HepG2 (cell line): ENCODE data around the gene ATP2B2. TPM values are rescaled to one million over a fixed set of nuclear protein-coding genes. Genes with fewer than 3 reads are reported as not detected.

ENCODE experiments used
- ARNT2 ChIP-seq: sonication (generic); formaldehyde crosslinking; IDR thresholded peaks from 2 replicates; pipeline ENCODE4 v1.8.0; 2022; ENCODE audit warnings: mild to moderate bottlenecking, low read depth, missing genetic modification reagents, moderate library complexity
- ETV6 ChIP-seq: sonication (generic); formaldehyde crosslinking; conservative IDR thresholded peaks from 2 replicates; pipeline ENCODE4 v1.4.0; 2020; ENCODE audit warnings: missing genetic modification reagents
- KLF16 ChIP-seq, 2 experiments: sonication (generic) in 1 of 2; formaldehyde crosslinking in 1 of 2; IDR thresholded peaks; 2 replicates each; pipeline versions ENCODE4 v1.6.1 to v1.8.0; 2016 to 2023; ENCODE audit warnings: missing genetic modification reagents in 2 of 2, missing compliant biosample characterization in 1 of 2
- MBD4 ChIP-seq: IDR thresholded peaks from 2 replicates; pipeline ENCODE4 v1.6.1; 2012; ENCODE audit warnings: low read length, inconsistent platforms, borderline replicate concordance
- MIER2 ChIP-seq: IDR thresholded peaks from 2 replicates; pipeline ENCODE4 v1.6.1; 2016; ENCODE audit warnings: missing biosample characterization, missing genetic modification reagents
- NFKBIZ ChIP-seq: IDR thresholded peaks from 2 replicates; pipeline ENCODE4 v1.6.1; 2018; ENCODE audit warnings: missing genetic modification reagents, missing compliant biosample characterization
- PHF20 ChIP-seq: sonication (generic); formaldehyde crosslinking; IDR thresholded peaks from 2 replicates; pipeline ENCODE4 v1.5.0; 2020; ENCODE audit warnings: mild to moderate bottlenecking, missing genetic modification reagents
- SAFB2 ChIP-seq: sonication (generic); formaldehyde crosslinking; IDR thresholded peaks from 2 replicates; pipeline ENCODE4 v1.5.1; 2020; ENCODE audit warnings: missing genetic modification reagents, low read depth, mild to moderate bottlenecking, borderline replicate concordance
- SYNCRIP ChIP-seq: fragments of 200-400 bp; formaldehyde crosslinking; IDR thresholded peaks from 2 replicates; pipeline ENCODE4 v1.6.1; 2018; ENCODE audit warnings: mild to moderate bottlenecking, low read depth, low read length; ENCODE audit not compliant: insufficient read depth
- THAP8 ChIP-seq: sonication (generic); formaldehyde crosslinking; IDR thresholded peaks from 2 replicates; pipeline ENCODE4 v1.5.1; 2020; ENCODE audit warnings: missing genetic modification reagents, mild to moderate bottlenecking, borderline replicate concordance
- TMF1 ChIP-seq: sonication (generic); formaldehyde crosslinking; IDR thresholded peaks from 2 replicates; pipeline ENCODE4 v1.8.1; 2022; ENCODE audit warnings: low read depth, missing genetic modification reagents
- XBP1 ChIP-seq: sonication (generic); formaldehyde crosslinking; IDR thresholded peaks from 2 replicates; pipeline ENCODE4 v1.5.0; 2020; ENCODE audit warnings: missing genetic modification reagents
- ZBTB20 ChIP-seq: sonication (generic); formaldehyde crosslinking; IDR thresholded peaks from 2 replicates; pipeline ENCODE4 v1.8.1; 2023; ENCODE audit warnings: missing genetic modification reagents, low read depth, mild to moderate bottlenecking, borderline replicate concordance
- ZEB1 ChIP-seq: IDR thresholded peaks from 2 replicates; pipeline ENCODE4 v1.6.1; 2012; ENCODE audit warnings: mild to moderate bottlenecking, low read depth, inconsistent platforms; ENCODE audit not compliant: insufficient replicate concordance
- ZFP91 ChIP-seq: sonication (generic); formaldehyde crosslinking; IDR thresholded peaks from 2 replicates; pipeline ENCODE4 v1.9.0; 2022; ENCODE audit warnings: missing genetic modification reagents, mild to moderate bottlenecking, borderline replicate concordance
- ZNF280B ChIP-seq: sonication (generic); formaldehyde crosslinking; IDR thresholded peaks from 2 replicates; pipeline ENCODE4 v1.5.0; 2020; ENCODE audit warnings: missing genetic modification reagents, mild to moderate bottlenecking, borderline replicate concordance
- ZNF280D ChIP-seq: sonication (generic); formaldehyde crosslinking; IDR thresholded peaks from 2 replicates; pipeline ENCODE4 v1.5.1; 2020; ENCODE audit warnings: mild to moderate bottlenecking, missing genetic modification reagents
- ZNF30 ChIP-seq: sonication (generic); formaldehyde crosslinking; IDR thresholded peaks from 2 replicates; pipeline ENCODE4 v1.5.0; 2020; ENCODE audit warnings: mild to moderate bottlenecking, missing genetic modification reagents
- ZNF468 ChIP-seq: sonication (generic); formaldehyde crosslinking; IDR thresholded peaks from 2 replicates; pipeline ENCODE4 v1.8.0; 2022; ENCODE audit warnings: mild to moderate bottlenecking, moderate library complexity, missing genetic modification reagents
- ZNF510 ChIP-seq: sonication (generic); formaldehyde crosslinking; IDR thresholded peaks from 2 replicates; pipeline ENCODE4 v1.4.0; 2020; ENCODE audit warnings: low read depth, mild to moderate bottlenecking, missing genetic modification reagents
- ZNF562 ChIP-seq: sonication (generic); formaldehyde crosslinking; IDR thresholded peaks from 2 replicates; pipeline ENCODE4 v1.8.0; 2022; ENCODE audit warnings: missing genetic modification reagents, borderline replicate concordance
- ZNF570 ChIP-seq: sonication (generic); formaldehyde crosslinking; IDR thresholded peaks from 2 replicates; pipeline ENCODE4 v1.4.0; 2020; ENCODE audit warnings: mild to moderate bottlenecking, missing genetic modification reagents, borderline replicate concordance
- ZNF772 ChIP-seq: sonication (generic); formaldehyde crosslinking; IDR thresholded peaks from 2 replicates; pipeline ENCODE4 v1.5.0; 2020; ENCODE audit warnings: mild to moderate bottlenecking, missing genetic modification reagents
- polyA plus RNA-seq, 8 experiments: library from polyadenylated mRNA; depleted of rRNA in 3 of 8; stranded (reverse) in 7 of 8; unstranded in 1 of 8; fragments of >200 nt; fragmentation: Illumina TruSeq in 4 of 8; extraction: Trizol in 4 of 8; gene quantifications; 2 replicates each; pipeline versions ENCODE4 v1.2.1 to v1.2.3, GENCODE V29; 2011 to 2016; ENCODE audit warnings: low read depth in 4 of 8, missing spikeins in 1 of 8, mixed read lengths in 1 of 8; ENCODE audit not compliant: insufficient read depth in 1 of 8
- total RNA-seq, 5 experiments: library from RNA; depleted of rRNA; stranded (reverse); fragments of >200 nt; fragmentation: Illumina TruSeq; extraction: Trizol; gene quantifications; 2 replicates each; pipeline ENCODE4 v1.2.3, GENCODE V29; 2016; ENCODE audit warnings: low read depth in 1 of 5

The ATP2B2 gene
- total and polyA plus RNA-seq, 2 of the 13 experiments (the other 11 are each of a cell fraction or from before 2014, with no cell fraction given) = 1.5 to 2.3 TPM

GRCh38 chr3:10495003-10495402 lies 10.4 kb downstream of the ATP2B2 start (continued):
- TF ChIP-seq ZNF510 (no peak), ZFP91 (CRISPR knock-in tag) (no peak), THAP8 (CRISPR knock-in tag) (no peak), SYNCRIP (no peak), TMF1 (CRISPR knock-in tag) (no peak), ZNF280D (CRISPR knock-in tag) (0 out of 2 replicates have a peak, but pooled peaks have one; percentile 46), KLF16 (CRISPR knock-in tag; IDR thresholded peaks at IDR 0.05) (peak in 1 of 2 experiments; percentile 47; a peak in 1 of 4 replicates), MIER2 (CRISPR knock-in tag) (peak; percentile 66), ZNF468 (CRISPR knock-in tag) (no peak), ZBTB20 (CRISPR knock-in tag) (peak; percentile 61; the same call in 1 of the 2 replicates), ZNF772 (CRISPR knock-in tag) (no peak), ZNF570 (CRISPR knock-in tag) (no peak), SAFB2 (CRISPR knock-in tag) (no peak), ETV6 (CRISPR knock-in tag) (no peak), ZEB1 (no peak), ZNF30 (CRISPR knock-in tag) (no peak), PHF20 (CRISPR knock-in tag) (no peak), ARNT2 (CRISPR knock-in tag) (no peak), ZNF280B (CRISPR knock-in tag) (no peak), NFKBIZ (no peak), ZNF562 (CRISPR knock-in tag) (no peak), XBP1 (CRISPR knock-in tag) (no peak), MBD4 (no peak)
